MM.1S (cell line): ENCODE measurements around the gene CD276.
A peak's percentile ranks its signal among the peaks of the same experiment; 100 is the strongest.

Experiments used
- CTCF ChIP-seq: fragments of 300-600 bp; sonication (generic); IDR thresholded peaks from 2 replicates; pipeline ENCODE4 v1.5.1; 2016; ENCODE audit warnings: antibody characterized with exemption, low read length, mixed read lengths
- EZH2 ChIP-seq: fragments of 300-600 bp; sonication (generic); optimal IDR thresholded peaks from 2 replicates; pipeline ENCODE3; 2017; ENCODE audit warnings: low read depth, mild to moderate bottlenecking, antibody characterized with exemption, low read length, mixed read lengths
- EZH2phosphoT487 ChIP-seq: fragments of 300-600 bp; sonication (generic); IDR thresholded peaks from 2 replicates; pipeline ENCODE4 v1.6.1; 2018; ENCODE audit warnings: antibody characterized with exemption, low read length

- TF ChIP-seq CTCF (peak; percentile 37), EZH2phosphoT487 (no peak), EZH2 (no peak)
These were observed 866 bp upstream of the CD276 start for GRCh38 chr15:73683257-73683776.
